GM21526 (cell line): ENCODE measurements around the gene SLC27A5.
"Not testable (repeated sequence)": the region's sequence is repeated elsewhere in the genome, so short reads cannot be mapped to it uniquely, and the experiment has no call there.

Source experiments
- ATAC-seq: cut with Tn5 transposase; IDR thresholded peaks from one replicate; pipeline ENCODE4 v1.9.1; 2021; ENCODE audit warnings: moderate library complexity; ENCODE audit not compliant: unreplicated experiment, low FRiP score

SLC27A5 gene

GRCh38 chr19:58499021-58499927 is 12.5 kb downstream of the SLC27A5 start:
- peak; percentile 79 for ATAC-seq

GRCh38 chr19:58498316-58499020 is 13.3 kb downstream of the SLC27A5 start:
- ATAC-seq: no peak

DNA sequence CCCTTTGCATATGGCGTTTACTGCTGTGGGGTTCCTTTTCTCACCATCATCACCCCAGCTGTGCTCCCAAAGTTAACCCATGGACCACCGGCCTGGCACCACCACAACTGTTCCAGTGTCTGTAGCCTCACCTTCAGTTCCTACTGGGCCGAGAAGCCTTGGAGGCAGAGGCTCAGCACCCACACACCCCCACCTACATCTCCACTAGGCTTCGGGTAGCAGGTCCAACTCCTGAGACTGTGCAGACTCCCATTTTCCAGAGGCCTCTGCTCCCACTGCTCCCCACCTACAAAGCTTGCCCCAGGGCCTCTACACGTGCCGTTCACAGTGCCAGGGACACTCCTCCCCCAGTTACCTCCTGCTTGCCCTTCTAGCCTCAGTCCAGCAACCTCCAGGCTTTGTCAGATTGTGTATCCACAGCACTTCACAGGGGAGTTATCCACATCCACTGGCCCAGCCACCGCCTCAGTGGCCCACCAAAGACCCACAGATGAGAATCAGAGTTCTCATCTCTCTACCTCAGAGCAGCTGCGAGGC is 14.1 kb downstream of the SLC27A5 start:
- ATAC-seq: no peak

DNA sequence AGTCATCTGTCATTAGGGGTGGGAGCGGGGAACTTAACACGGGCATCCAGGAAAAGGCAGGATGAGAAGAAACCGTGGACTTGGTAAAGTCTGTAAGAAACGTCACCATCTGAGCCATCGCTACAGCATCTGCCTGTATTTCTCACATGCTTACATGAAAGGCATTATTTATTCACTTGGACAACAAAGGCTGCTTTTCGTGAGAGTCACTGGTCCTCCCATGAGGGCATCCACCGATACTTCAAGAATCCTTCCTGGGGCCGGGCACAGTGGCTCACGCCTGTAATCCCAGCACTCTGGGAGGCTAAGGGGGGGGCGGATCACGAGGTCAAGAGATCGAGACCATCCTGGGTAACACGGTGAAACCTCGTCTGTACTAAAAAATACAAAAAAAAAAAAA is 19.5 kb downstream of the SLC27A5 start:
- no peak for ATAC-seq

- ATAC-seq: no peak
Observed at GRCh38 chr19:58491393-58491792, 20.4 kb downstream of the SLC27A5 start.

GRCh38 chr19:58484349-58484748 is 27.4 kb downstream of the SLC27A5 start:
- ATAC-seq: not testable (repeated sequence)

GRCh38 chr19:58483776-58484175 is 28.0 kb downstream of the SLC27A5 start:
- ATAC-seq: no peak

DNA sequence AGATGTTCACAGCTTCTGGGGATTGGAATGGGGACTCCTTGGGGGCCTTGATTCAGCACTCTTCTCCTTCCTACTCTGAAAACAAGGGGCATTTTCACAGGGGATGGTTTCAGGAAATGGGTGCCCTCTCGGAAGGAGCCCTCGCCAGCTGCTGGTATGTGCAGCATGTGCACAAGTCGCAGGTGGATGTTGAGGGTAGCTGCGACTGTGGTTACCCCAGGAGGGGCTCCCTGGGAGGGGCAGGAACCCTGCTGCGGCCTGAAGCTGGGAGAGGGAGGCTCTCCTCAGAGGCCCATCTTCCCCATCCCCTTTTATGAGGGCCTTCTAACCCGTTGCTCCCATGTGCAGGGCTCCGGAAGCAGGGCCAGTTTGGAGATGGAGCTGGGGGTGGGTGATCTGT is 29.4 kb downstream of the SLC27A5 start:
- ATAC-seq: no peak

- ATAC-seq: no peak
Observed at GRCh38 chr19:58480831-58481230, 31.0 kb downstream of the SLC27A5 start.

DNA sequence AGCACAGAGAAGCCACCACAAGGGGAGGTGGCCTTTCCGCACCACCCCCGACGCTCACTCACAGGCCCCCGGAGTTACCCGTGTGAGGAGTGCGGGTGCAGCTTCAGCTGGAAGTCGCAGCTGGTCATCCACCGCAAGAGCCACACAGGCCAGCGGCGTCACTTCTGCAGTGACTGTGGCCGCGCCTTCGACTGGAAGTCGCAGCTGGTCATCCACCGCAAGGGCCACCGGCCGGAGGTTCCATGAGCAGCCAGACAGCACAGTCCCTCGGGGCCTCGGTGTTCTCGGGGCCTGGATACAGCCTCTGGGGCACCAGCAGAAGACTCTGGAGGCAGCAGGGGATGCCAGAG is 31.3 kb downstream of the SLC27A5 start:
- no peak for ATAC-seq

GRCh38 chr19:58479736-58480480 is 31.9 kb downstream of the SLC27A5 start:
- no peak for ATAC-seq

DNA sequence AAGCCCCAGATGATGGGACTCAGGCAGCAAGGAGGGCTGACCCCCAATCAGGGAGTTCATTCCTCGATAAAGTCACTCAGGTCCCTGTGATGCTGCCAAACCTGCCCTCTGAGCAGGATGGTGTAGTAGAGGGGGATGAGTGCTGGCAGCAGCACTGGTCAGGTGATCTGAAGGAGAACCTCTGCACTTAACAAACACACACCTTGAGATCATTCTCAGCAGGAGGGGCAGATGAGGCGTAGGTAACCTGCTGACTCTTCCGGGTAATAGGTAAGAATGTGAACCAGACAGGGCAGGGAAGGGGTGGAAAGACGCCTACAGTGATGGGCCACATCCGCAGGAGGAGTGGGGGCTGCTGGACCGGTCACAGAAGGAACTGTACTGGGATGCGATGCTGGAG is 32.5 kb downstream of the SLC27A5 start:
- no peak for ATAC-seq

GRCh38 chr19:58477871-58478270 is 33.9 kb downstream of the SLC27A5 start:
- ATAC-seq: no peak

DNA sequence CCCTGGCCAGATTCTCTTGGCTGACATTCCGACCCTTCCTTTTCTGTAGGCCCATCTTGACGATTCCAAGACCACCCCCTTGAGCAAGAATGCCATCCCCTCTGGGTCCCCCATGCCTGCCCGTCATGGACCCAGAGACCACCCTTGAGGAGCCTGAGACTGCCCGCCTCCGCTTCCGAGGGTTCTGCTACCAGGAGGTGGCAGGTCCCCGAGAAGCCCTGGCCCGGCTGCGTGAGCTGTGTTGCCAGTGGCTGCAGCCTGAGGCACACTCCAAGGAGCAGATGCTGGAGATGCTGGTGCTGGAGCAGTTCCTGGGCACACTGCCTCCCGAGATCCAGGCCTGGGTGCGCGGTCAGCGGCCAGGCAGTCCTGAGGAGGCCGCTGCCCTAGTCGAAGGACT is 34.7 kb downstream of the SLC27A5 start:
- ATAC-seq: no peak

DNA sequence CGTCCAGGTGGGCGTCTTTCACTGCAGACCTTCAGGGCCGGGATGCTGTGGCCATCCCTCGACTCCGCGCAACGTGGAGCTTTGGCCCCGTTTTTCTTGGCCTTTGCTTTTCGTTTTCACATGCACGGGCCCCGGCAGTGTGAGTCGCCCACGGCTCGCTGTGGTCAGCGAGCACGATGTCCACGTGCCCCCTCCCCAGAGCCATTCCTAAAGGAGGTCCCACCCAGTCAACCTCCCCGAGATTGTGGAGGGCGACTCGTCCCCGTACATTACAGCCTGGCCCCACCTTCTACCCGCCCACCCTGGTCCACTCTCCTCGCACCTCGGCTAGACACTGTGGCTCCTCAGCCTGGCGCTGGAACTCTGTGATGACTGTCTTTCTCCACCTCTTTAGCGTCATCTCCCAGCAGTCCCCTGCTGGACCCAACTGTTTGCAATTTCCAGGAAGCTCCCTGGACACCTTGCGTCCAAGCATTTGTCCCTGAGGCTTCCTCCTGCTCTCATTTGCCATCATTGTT is 35.2 kb downstream of the SLC27A5 start:
- ATAC-seq: peak; percentile 3

- peak; percentile 71 for ATAC-seq
Observed at GRCh38 chr19:58475714-58476497, 35.9 kb downstream of the SLC27A5 start, which contains the start of gene ZNF446. TSS of gene ZNF446 (plus strand) at chr19:58476352. CDS start at chr19:58477219, 867 bp downstream.

DNA sequence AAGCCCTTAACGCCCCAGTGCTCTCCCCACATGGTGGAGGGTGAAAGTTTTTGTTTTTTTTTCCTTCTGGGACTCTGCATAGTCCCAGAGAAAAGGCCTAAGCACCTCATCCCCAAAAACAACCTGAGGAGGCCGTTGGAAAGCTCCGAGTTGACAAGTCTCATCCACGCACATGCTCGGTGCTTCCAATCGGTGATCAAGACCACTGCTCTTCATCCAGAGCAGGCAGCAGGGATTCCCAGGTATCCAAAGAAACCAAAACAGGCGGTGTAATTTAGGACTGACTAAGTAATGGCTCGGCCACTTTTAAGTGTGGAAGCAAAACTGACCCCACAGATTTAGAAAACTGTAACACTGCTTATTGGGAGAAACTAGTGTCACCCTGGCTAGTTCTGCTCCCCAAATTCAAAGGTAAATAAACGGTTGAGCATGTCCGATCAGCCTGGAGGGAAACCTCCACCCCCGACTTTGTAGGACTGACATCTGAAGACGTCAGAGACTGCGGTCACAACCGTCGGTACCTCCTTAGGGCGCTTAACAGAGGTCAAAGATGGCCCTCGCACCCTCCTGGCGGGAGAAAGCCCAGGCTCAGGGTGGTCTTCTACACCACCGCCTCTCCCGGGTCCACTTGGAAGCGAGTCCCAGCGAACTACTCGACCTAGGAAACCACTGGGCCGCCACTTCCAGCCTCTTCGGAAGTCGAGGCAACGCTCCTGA is 36.6 kb downstream of the SLC27A5 start:
- ATAC-seq: no peak

GRCh38 chr19:58474291-58474996 is 37.3 kb downstream of the SLC27A5 start:
- ATAC-seq: no peak

DNA sequence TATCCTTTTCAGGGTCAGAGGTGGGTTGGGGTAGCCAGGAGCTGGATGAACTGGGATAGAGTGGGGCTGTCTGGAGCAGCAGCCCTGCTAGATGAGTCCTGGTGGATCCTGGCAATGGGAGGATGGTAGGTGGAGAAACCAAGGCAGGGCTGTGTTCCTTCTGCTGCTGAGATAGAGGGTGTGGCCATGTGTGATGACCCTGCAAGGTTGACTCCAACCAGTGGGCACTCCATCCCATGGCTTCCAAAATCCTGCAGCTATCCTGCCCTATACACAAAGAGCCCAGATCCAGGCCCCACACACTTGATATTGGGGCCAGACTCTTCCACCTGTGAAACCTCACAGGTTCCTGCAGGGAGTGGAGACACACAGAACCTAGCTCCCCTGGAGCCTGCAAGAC is 38.0 kb downstream of the SLC27A5 start:
- ATAC-seq: no peak
